NB4 (cell line): Measurements from ENCODE around the gene RRP12.

Experiments used
- CTCF ChIP-seq: IDR thresholded peaks from one replicate; pipeline ENCODE4 v1.5.1; 2012; ENCODE audit warnings: low read depth, low read length
- MYC ChIP-seq: IDR thresholded peaks from 2 replicates; pipeline ENCODE4 v1.6.1; 2011; ENCODE audit warnings: low read depth, low read length
- POLR2A ChIP-seq: IDR thresholded peaks from 2 replicates; pipeline ENCODE4 v1.6.1; 2011; ENCODE audit warnings: mild to moderate bottlenecking; ENCODE audit not compliant: insufficient read length; ENCODE audit errors: extremely low read depth

- no peak for TF ChIP-seq CTCF
- no peak for TF ChIP-seq POLR2A
- TF ChIP-seq MYC, result peak; percentile 13; the same call in 1 of the 2 replicates
Observed at GRCh38 chr10:97365761-97366351, 35.3 kb downstream of the RRP12 start.
